NT2/D1 (cell line): Measurements from ENCODE around the gene GOT2.

Experiments used
- SUZ12 ChIP-seq: IDR thresholded peaks from 2 replicates; pipeline ENCODE4 v1.6.1; 2011; ENCODE audit not compliant: insufficient read length, insufficient read depth; ENCODE audit errors: extremely low read depth
- YY1 ChIP-seq: IDR thresholded peaks from 2 replicates; pipeline ENCODE4 v1.6.1; 2011; ENCODE audit not compliant: insufficient read length, insufficient read depth
- ZNF274 ChIP-seq: IDR thresholded peaks from 2 replicates; pipeline ENCODE4 v1.6.1; 2011; ENCODE audit warnings: mild to moderate bottlenecking, low read depth, low read length

GRCh38 chr16:58695368-58695767 is 38.7 kb downstream of the GOT2 start:
- TF ChIP-seq YY1: no peak
- TF ChIP-seq SUZ12: no peak
- no peak for TF ChIP-seq ZNF274
